Activated naive CD4-positive, alpha-beta T cell treated with anti-CD3 and anti-CD28 coated beads, Interleukin-2, amount 50 U/mL, for 24 hours (primary cell): Measurements from ENCODE around the gene SLC39A2.
"Not testable (repeated sequence)": the region's sequence is repeated elsewhere in the genome, so short reads cannot be mapped to it uniquely, and the experiment has no call there.

Source experiments
- H3K27ac Mint-ChIP-seq: one replicate; pipeline ENCODE4 v1.8.0; 2021; ENCODE audit warnings: mild to moderate bottlenecking, mixed read lengths
- H3K27me3 Mint-ChIP-seq: one replicate; pipeline ENCODE4 v1.8.0; 2021; ENCODE audit warnings: mixed read lengths
- H3K36me3 Mint-ChIP-seq: one replicate; pipeline ENCODE4 v1.8.0; 2021; ENCODE audit warnings: mixed read lengths
- H3K4me1 Mint-ChIP-seq: one replicate; pipeline ENCODE4 v1.8.0; 2021; ENCODE audit warnings: mixed read lengths
- H3K4me3 Mint-ChIP-seq: one replicate; pipeline ENCODE4 v1.8.0; 2021; ENCODE audit warnings: mild to moderate bottlenecking, mixed read lengths
- H3K9me3 Mint-ChIP-seq: one replicate; pipeline ENCODE4 v1.8.0; 2021; ENCODE audit warnings: mixed read lengths

The SLC39A2 gene

DNA sequence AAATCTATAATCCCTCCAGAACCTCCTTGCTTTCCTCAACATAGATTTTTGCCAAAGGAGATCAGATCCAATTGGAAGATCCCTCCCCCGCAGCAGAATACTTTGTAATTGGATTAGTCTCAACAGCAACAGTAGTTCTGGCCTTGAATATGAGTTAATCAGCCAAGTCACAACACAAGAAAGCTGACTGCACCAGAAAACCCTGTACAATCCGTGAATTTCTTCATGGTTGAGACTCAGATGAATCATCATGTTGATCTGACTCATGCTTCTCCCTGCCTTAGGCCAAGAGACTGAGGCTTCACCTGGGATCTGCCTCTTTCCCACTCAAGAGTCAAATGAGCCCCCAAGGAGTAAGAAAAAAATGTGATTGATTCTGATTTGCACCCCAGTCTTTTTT, 12.3 kb upstream of the SLC39A2 start:
- Mint-ChIP-seq H3K9me3 (no peaks in the 10 kb centered on the region), H3K27me3 (peaks cover 3% of the 10 kb centered on the region), H3K36me3 (peaks cover 3% of the 10 kb centered on the region), H3K4me3 (no peak overlapping the region), H3K27ac (no peak overlapping the region), H3K4me1 (peaks cover 23% of the 10 kb centered on the region)

DNA sequence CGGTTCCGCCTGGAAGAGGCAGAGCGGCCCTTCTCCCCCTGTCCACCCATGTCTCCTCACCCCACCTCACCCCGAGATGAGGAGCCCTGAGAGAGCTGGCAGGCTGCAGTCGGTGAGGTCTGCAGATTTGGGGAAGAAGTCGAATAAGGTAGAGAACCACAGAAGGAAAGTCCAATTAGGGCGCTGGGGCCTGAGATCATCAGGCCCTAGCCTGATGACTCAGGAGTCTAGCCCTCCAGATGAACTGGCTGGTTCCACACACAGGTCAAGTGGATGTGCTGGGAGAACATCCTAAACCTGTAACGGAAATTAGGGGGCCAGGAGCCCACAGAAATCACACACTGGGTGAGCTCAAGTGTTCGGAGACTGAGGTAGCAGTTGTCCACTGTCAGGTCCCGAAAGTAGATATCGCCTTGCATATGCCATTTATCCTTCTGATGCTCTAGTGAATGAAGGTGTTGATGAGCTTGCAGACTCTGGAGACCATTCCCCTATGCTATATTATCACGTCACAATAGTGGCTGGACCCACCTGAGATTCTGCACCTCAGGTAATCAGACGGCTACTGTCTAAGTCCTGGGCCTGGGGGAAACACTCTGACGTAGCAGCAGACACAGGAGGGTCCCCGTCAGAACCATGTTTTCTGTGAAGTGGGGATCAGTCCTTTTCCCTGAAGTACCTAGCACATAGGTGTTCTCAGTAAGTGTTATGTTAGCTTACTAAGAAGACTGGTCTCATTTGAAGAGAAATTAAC, 10.2 kb upstream of the SLC39A2 start:
- peaks cover 2% of the 10 kb centered on the region for H3K27me3 Mint-ChIP-seq
- peak overlapping the region; percentile 41 for H3K27ac Mint-ChIP-seq
- peak overlapping the region; percentile 71 for H3K4me3 Mint-ChIP-seq
- peaks cover 8% of the 10 kb centered on the region for H3K36me3 Mint-ChIP-seq
- peaks cover 29% of the 10 kb centered on the region for H3K4me1 Mint-ChIP-seq
- H3K9me3 Mint-ChIP-seq, result no peaks in the 10 kb centered on the region

DNA sequence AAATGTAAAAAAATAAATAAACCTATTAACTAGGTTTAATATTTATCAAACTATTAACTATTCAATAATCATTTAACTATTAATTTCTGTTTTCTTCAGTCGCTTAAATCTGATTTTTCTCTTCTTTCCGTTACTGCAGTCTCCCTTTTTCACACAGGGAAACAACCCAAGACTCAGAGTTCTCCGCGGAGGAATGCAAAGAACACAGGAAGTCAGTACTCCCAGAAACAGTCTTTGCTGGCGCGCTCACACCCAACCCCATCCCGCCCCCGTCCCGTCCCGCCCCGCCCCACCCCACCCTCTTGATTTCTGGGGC, 9.7 kb upstream of the SLC39A2 start:
- H3K4me3 Mint-ChIP-seq, result peak overlapping the region; percentile 95
- H3K9me3 Mint-ChIP-seq, result no peaks in the 10 kb centered on the region
- H3K36me3 Mint-ChIP-seq, result peaks cover 8% of the 10 kb centered on the region
- peaks cover 2% of the 10 kb centered on the region for H3K27me3 Mint-ChIP-seq
- H3K27ac Mint-ChIP-seq, result peak overlapping the region; percentile 90
- peaks cover 30% of the 10 kb centered on the region for H3K4me1 Mint-ChIP-seq

- peaks cover 1% of the 10 kb centered on the region for H3K27me3 Mint-ChIP-seq
- H3K27ac Mint-ChIP-seq, result peak within 1 kb of the TSS; percentile 90
- peaks cover 12% of the 10 kb centered on the region for H3K36me3 Mint-ChIP-seq
- H3K4me1 Mint-ChIP-seq, result peaks cover 31% of the 10 kb centered on the region
- no peaks in the 10 kb centered on the region for H3K9me3 Mint-ChIP-seq
- peak within 1 kb of the TSS; percentile 95 for H3K4me3 Mint-ChIP-seq
Observed at GRCh38 chr14:20989787-20990600, 9.1 kb upstream of the SLC39A2 start, which contains the start of gene METTL17. Gene METTL17 (plus strand): TSS chr14:20989980. CDS start chr14:20990003, 23 bp downstream.

DNA sequence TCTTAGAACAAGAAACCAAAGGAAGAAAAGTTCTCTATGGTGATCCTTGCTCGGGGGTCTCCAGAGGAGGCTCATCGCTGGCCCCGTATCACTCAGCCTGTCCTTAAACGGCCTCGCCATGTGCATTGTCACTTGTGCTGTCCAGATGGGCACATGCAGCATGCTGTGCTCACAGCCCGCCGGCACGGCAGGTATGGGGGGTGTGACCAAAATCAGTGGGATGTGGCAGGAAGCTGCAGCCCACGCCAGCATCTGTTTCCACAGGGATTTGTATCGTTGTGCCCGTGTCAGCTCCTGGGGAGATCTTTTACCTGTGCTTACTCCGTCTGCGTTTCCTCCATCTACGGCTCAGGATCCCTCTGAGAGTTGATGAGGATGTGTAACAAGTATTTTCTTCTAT, 2.6 kb upstream of the SLC39A2 start:
- Mint-ChIP-seq H3K36me3 (peaks cover 20% of the 10 kb centered on the region), H3K27ac (no peak overlapping the region), H3K4me1 (peaks cover 43% of the 10 kb centered on the region), H3K4me3 (no peak overlapping the region), H3K27me3 (no peaks in the 10 kb centered on the region), H3K9me3 (no peaks in the 10 kb centered on the region)

GRCh38 chr14:20997115-20997514, 2.0 kb upstream of the SLC39A2 start:
- Mint-ChIP-seq H3K4me3 (no peak overlapping the region), H3K27ac (peak overlapping the region; percentile 10), H3K27me3 (no peaks in the 10 kb centered on the region), H3K36me3 (peaks cover 16% of the 10 kb centered on the region), H3K4me1 (peaks cover 37% of the 10 kb centered on the region), H3K9me3 (no peaks in the 10 kb centered on the region)

GRCh38 chr14:20997564-20997963, 1.5 kb upstream of the SLC39A2 start:
- H3K36me3 Mint-ChIP-seq, result peaks cover 16% of the 10 kb centered on the region

DNA sequence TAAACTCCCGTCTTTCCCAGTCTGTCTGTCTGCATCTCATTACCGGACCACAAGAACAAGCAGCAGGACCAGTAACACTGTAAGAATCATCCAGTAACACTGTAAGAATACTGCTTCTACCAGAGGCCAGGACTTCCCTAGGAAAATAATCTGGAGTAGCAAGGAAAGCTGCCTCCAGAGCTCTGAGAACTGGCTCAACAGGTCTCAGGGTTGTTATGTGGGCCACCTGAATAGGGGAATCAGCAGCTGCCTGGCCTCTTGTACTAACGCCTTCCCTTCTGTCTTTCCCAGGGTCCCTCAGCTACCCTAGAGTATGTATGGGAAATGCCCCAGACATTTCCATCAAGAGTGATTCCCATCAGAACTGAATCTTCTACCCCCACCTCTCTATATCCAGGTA, 954 bp upstream of the SLC39A2 start:
- H3K27ac Mint-ChIP-seq, result no peak overlapping the region
- H3K27me3 Mint-ChIP-seq, result no peaks in the 10 kb centered on the region
- no peaks in the 10 kb centered on the region for H3K9me3 Mint-ChIP-seq
- H3K4me1 Mint-ChIP-seq, result peaks cover 36% of the 10 kb centered on the region
- peaks cover 16% of the 10 kb centered on the region for H3K36me3 Mint-ChIP-seq
- H3K4me3 Mint-ChIP-seq, result no peak overlapping the region

More at GRCh38 chr14:20997564-20997963, 1.5 kb upstream of the SLC39A2 start:
- H3K27ac Mint-ChIP-seq, result peak overlapping the region; percentile 73
- H3K9me3 Mint-ChIP-seq, result no peaks in the 10 kb centered on the region
- H3K27me3 Mint-ChIP-seq, result no peaks in the 10 kb centered on the region
- no peak overlapping the region for H3K4me3 Mint-ChIP-seq
- peaks cover 36% of the 10 kb centered on the region for H3K4me1 Mint-ChIP-seq

DNA sequence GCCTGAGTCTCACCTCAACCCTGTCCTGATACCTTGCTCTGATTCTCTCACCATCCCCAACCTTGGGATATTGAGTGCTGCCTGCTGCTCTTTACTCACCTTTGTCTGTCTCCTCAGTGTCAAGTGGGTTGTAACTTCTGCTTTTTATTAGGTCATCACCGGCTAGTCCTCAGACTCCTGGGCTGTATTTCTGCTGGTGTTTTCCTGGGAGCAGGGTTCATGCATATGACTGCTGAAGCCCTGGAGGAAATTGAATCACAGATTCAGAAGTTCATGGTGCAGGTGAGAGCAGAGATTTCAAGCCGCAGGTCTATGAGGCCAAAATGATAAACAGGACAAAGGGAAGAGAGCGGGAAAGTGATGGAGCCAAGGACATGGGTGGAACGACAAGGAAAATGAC, 498 bp downstream of the SLC39A2 start:
- Mint-ChIP-seq H3K9me3 (no peaks in the 10 kb centered on the region), H3K4me1 (peaks cover 33% of the 10 kb centered on the region), H3K27ac (no peak overlapping the region), H3K27me3 (no peaks in the 10 kb centered on the region), H3K4me3 (no peak overlapping the region), H3K36me3 (peaks cover 14% of the 10 kb centered on the region)

DNA sequence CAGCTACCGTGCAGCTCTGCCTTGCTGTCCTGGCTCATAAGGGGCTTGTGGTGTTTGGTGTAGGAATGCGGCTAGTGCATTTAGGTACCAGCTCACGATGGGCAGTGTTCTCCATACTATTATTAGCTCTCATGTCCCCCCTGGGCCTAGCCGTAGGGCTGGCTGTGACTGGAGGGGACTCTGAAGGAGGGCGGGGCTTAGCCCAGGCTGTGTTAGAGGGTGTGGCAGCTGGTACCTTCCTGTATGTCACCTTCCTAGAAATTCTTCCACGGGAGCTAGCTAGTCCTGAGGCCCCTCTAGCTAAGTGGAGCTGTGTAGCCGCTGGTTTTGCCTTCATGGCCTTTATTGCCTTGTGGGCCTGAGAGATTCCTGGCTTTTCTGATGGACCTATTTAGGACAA, 2.1 kb downstream of the SLC39A2 start:
- Mint-ChIP-seq H3K27me3 (no peaks in the 10 kb centered on the region), H3K9me3 (no peaks in the 10 kb centered on the region), H3K4me3 (no peak overlapping the region), H3K4me1 (peaks cover 22% of the 10 kb centered on the region), H3K27ac (no peak overlapping the region), H3K36me3 (peaks cover 2% of the 10 kb centered on the region)

DNA sequence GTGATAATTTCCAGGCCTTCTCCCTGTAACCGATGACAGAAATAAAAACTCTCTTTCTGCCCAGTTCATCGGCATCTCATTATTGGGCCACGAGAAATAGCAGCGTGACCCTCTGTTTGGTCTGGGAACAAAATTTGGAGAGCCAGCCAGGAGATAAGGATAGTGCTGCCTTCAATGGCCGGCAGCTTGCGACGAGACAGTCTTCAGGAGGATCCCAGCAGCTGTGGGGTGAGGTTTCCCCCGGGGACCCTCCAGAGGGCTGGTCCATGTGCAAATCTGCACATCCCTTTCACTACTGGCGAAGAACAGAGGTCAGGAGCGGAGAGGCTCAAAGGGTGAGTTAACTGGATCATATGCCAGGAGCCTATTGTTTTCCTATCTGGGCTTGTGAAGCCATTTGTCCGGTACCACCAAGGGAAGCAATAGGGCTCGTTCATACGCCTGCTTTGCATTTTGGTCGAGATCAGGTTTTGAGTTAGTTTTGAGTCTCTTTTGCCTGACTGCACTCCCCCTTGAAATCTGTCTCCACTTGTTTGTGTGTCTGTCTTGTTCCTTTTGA, 4.8 kb downstream of the SLC39A2 start:
- no peaks in the 10 kb centered on the region for H3K9me3 Mint-ChIP-seq
- no peak overlapping the region for H3K27ac Mint-ChIP-seq
- H3K36me3 Mint-ChIP-seq, result no peaks in the 10 kb centered on the region
- no peaks in the 10 kb centered on the region for H3K27me3 Mint-ChIP-seq
- H3K4me1 Mint-ChIP-seq, result no peaks in the 10 kb centered on the region
- no peak overlapping the region for H3K4me3 Mint-ChIP-seq

DNA sequence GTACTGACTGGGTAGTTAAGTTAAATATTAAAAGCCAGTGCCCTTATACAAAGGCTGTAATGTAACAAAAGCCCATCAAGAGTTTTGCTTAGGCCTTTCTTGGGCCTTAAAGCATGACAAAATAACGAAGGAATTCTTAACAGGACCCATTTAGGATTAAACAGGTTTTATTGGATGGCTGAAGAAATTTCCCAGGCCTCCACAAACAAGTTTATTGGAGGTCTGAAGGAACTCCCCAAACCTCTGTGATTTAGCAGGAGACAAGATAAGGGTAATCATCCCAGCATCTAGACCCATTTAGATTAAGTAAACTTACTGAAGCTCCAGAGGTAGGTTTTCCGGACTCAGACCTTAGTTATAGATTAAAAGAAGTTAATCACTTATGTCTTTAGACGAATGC, 10.6 kb downstream of the SLC39A2 start:
- H3K4me1 Mint-ChIP-seq, H3K36me3 Mint-ChIP-seq, H3K9me3 Mint-ChIP-seq, H3K4me3 Mint-ChIP-seq, H3K27ac Mint-ChIP-seq: not testable (repeated sequence)
- H3K27me3 Mint-ChIP-seq, result peaks cover 13% of the 10 kb centered on the region

DNA sequence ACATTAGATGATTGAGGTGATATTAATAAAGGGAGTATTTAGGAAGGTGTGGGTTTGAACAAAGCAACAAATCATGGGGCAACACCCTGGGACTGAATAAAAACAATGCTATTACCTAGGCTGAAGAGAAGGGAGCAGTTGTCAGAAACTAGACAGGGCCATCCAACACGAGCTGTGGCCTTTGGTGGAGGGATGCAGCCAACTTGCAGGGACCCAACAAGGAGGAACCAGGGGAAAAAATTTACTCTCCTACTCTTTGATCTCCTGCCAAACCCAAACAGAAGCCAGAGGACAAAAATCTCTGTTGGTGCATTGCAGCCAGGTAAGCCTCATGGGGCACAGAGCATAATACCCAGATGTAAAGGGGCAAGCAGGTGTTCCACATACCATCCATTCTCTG, 12.0 kb downstream of the SLC39A2 start:
- Mint-ChIP-seq H3K27me3 (peaks cover 13% of the 10 kb centered on the region), H3K4me1 (no peaks in the 10 kb centered on the region), H3K36me3 (no peaks in the 10 kb centered on the region), H3K27ac (no peak overlapping the region), H3K9me3 (no peaks in the 10 kb centered on the region), H3K4me3 (no peak overlapping the region)

- Mint-ChIP-seq H3K36me3 (peaks cover 3% of the 10 kb centered on the region), H3K27ac (no peak overlapping the region), H3K4me3 (no peak overlapping the region), H3K27me3 (peaks cover 11% of the 10 kb centered on the region), H3K9me3 (no peaks in the 10 kb centered on the region), H3K4me1 (no peaks in the 10 kb centered on the region)
Observed at GRCh38 chr14:21014761-21015190, 15.7 kb downstream of the SLC39A2 start.

DNA sequence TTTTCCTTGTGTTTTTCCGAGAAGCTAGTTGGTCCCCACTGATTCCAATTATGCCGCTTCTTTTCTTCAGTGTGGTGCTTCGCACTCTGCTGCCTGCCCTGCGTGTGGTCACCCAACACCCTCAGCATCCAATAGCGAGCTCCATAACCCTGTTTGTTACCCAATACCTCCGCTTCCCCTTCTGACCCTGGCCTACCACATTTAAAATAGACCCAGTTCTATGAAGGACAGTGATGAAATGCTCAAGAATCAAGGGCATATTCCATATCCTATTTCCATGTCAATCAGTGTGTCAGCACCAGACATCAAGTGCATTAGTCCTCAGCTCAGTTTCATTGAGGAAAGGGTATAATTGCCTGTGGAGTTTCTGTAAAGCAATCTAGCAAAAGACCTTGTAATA, 16.2 kb downstream of the SLC39A2 start:
- H3K27ac Mint-ChIP-seq, result no peak overlapping the region
- no peaks in the 10 kb centered on the region for H3K4me1 Mint-ChIP-seq
- H3K9me3 Mint-ChIP-seq, result no peaks in the 10 kb centered on the region
- peaks cover 3% of the 10 kb centered on the region for H3K36me3 Mint-ChIP-seq
- H3K4me3 Mint-ChIP-seq, result no peak overlapping the region
- peaks cover 11% of the 10 kb centered on the region for H3K27me3 Mint-ChIP-seq
